WERI-Rb-1 (cell line): ENCODE measurements around the gene FUBP3.

Experiments
- DNase-seq: peaks from one replicate; pipeline ENCODE4 v3.0.0-alpha.2; 2020
- H3K27ac ChIP-seq: fragments of 250-450 bp; sonication (Bioruptor Pico); 2 replicates; pipeline ENCODE4 v1.5.1; 2020; ENCODE audit warnings: mild to moderate bottlenecking, moderate library complexity
- H3K27me3 ChIP-seq: fragments of 250-450 bp; sonication (Bioruptor Pico); 2 replicates; pipeline ENCODE4 v1.5.1; 2021; ENCODE audit warnings: mild to moderate bottlenecking, low read depth, moderate library complexity; ENCODE audit not compliant: insufficient read depth, severe bottlenecking
- H3K36me3 ChIP-seq: fragments of 250-450 bp; sonication (Bioruptor Pico); 2 replicates; pipeline ENCODE4 v1.5.1; 2020; ENCODE audit warnings: mild to moderate bottlenecking, moderate library complexity
- H3K4me3 ChIP-seq: 2 replicates; pipeline ENCODE4 v1.5.1; 2011; ENCODE audit warnings: low read depth, mild to moderate bottlenecking, control low read depth, low read length
- H3K9me3 ChIP-seq: fragments of 250-450 bp; sonication (Bioruptor Pico); 2 replicates; pipeline ENCODE4 v1.5.1; 2021; ENCODE audit warnings: mild to moderate bottlenecking, moderate library complexity; ENCODE audit not compliant: severe bottlenecking
- CTCF ChIP-seq: IDR thresholded peaks from 2 replicates; pipeline ENCODE4 v1.5.1; 2011; ENCODE audit warnings: low read depth, mild to moderate bottlenecking, control low read depth, inconsistent platforms, low read length

The FUBP3 gene

GRCh38 chr9:130578865-130579737, at the start of gene FUBP3:
TSS of gene FUBP3 (plus strand) at chr9:130579577. CDS start at chr9:130579681, 104 bp downstream.
- no peak for TF ChIP-seq CTCF
- Histone ChIP-seq H3K4me3 (peak within 1 kb of the TSS; percentile 99), H3K9me3 (no peaks in the 10 kb centered on the region), H3K27ac (peak within 1 kb of the TSS; percentile 75), H3K36me3 (peaks cover 29% of the 10 kb centered on the region), H3K27me3 (no peaks in the 10 kb centered on the region)
- peak; percentile 96 for DNase-seq

- TF ChIP-seq CTCF, result no peak
- H3K4me3 ChIP-seq, result no peak overlapping the region
Measured at GRCh38 chr9:130530938-130531337, 48.4 kb upstream of the FUBP3 start.

GRCh38 chr9:130531670-130532069, 47.7 kb upstream of the FUBP3 start:
- no peak for DNase-seq
- TF ChIP-seq CTCF, result no peak
- Histone ChIP-seq H3K9me3 (no peaks in the 10 kb centered on the region), H3K27me3 (no peaks in the 10 kb centered on the region), H3K4me3 (no peak overlapping the region), H3K27ac (no peak overlapping the region), H3K36me3 (no peaks in the 10 kb centered on the region)

More at GRCh38 chr9:130530938-130531337, 48.4 kb upstream of the FUBP3 start:
- no peaks in the 10 kb centered on the region for H3K9me3 ChIP-seq
- DNase-seq, result no peak
- H3K27me3 ChIP-seq, result no peaks in the 10 kb centered on the region
- H3K36me3 ChIP-seq, result no peaks in the 10 kb centered on the region
- no peak overlapping the region for H3K27ac ChIP-seq

GRCh38 chr9:130532426-130533080, 46.8 kb upstream of the FUBP3 start:
- no peak for TF ChIP-seq CTCF
- no peaks in the 10 kb centered on the region for H3K36me3 ChIP-seq
- no peak overlapping the region for H3K27ac ChIP-seq
- H3K9me3 ChIP-seq, result no peaks in the 10 kb centered on the region
- H3K27me3 ChIP-seq, result no peaks in the 10 kb centered on the region
- no peak for DNase-seq
- no peak overlapping the region for H3K4me3 ChIP-seq

GRCh38 chr9:130535818-130536521, 43.4 kb upstream of the FUBP3 start:
- Histone ChIP-seq H3K9me3 (no peaks in the 10 kb centered on the region), H3K27ac (no peak overlapping the region; the same call in 1 of the 2 replicates), H3K36me3 (no peaks in the 10 kb centered on the region), H3K4me3 (no peak overlapping the region), H3K27me3 (no peaks in the 10 kb centered on the region)
- no peak for DNase-seq
- no peak for TF ChIP-seq CTCF
